Spleen (tissue), 7 donors: ENCODE results near the gene AKAP6.

ENCODE experiments used
- POLR2A ChIP-seq, 3 donors: fragments of 450-650 bp; IDR thresholded peaks; one replicate each; pipeline ENCODE4 v1.5.1; 2017; ENCODE audit warnings: antibody characterized with exemption in 3 of 3, mild to moderate bottlenecking in 1 of 3
- TF ChIP-seq, protein P1 (sequence below), 11 experiments: fragments of 200-600 bp in 7 of 11; fragments of 450-650 bp in 4 of 11; sonication (generic) in 4 of 11; IDR thresholded peaks in 8 of 11; conservative IDR thresholded peaks in 3 of 11; 1 replicate in 7 of 11; 2 replicates in 4 of 11; pipeline versions ENCODE4 v1.4.0 to v1.8.0; 2016 to 2021; ENCODE audit warnings: antibody characterized with exemption in 11 of 11, inconsistent platforms in 4 of 11, mild to moderate bottlenecking in 1 of 11
- donor health status: DM: no; HTN: no; CAD: no; lungs with moderate emphysema.
- donor health status: DM: no; HTN: no; CAD: no.
- donor health status: DM: no; HTN: no; CAD: no.

DNA sequence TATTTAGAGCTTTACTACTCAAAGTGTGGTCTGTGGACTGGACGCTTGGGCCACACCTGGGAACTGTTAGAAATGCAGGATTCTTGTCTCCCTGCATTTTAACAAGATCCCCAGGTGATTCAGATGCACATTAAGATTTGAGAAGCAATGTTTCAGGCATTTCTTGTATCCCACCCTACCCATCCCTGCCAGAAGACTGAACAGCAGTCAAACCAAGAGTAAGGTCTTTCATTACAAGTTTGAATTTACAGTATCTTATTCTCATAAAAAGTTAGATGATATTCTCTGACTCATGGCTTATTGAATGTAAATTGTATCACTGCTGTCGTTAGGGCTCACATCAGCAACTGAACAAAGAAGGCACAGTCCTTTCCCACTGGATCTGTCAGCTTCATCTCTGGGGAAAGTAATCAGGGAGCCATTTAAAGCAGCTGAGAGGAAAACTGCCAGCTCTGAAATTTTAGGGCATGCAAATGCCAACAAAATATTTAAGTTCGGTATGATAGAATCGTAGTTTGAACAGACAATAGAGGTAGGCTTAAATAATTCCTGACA lies 141.1 kb downstream of the AKAP6 start:
- TF ChIP-seq, protein P1, sequence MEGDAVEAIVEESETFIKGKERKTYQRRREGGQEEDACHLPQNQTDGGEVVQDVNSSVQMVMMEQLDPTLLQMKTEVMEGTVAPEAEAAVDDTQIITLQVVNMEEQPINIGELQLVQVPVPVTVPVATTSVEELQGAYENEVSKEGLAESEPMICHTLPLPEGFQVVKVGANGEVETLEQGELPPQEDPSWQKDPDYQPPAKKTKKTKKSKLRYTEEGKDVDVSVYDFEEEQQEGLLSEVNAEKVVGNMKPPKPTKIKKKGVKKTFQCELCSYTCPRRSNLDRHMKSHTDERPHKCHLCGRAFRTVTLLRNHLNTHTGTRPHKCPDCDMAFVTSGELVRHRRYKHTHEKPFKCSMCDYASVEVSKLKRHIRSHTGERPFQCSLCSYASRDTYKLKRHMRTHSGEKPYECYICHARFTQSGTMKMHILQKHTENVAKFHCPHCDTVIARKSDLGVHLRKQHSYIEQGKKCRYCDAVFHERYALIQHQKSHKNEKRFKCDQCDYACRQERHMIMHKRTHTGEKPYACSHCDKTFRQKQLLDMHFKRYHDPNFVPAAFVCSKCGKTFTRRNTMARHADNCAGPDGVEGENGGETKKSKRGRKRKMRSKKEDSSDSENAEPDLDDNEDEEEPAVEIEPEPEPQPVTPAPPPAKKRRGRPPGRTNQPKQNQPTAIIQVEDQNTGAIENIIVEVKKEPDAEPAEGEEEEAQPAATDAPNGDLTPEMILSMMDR (IDR thresholded peaks at IDR 0.05 in 8 of 11, conservative IDR thresholded peaks at IDR 0.05 in 3 of 11): no peak
- TF ChIP-seq POLR2A (IDR thresholded peaks at IDR 0.05): no peak
